GM10248 (cell line): ENCODE measurements around the gene ST3GAL3.

Source experiments
- CTCF ChIA-PET: fragments of 300-600 bp; sonication (Branson Sonifier 250); formaldehyde crosslinking; extraction: SDS; loops from one replicate; lab custom pipeline; 2021; ENCODE audit warnings: antibody characterized with exemption; lab: Yijun Ruan, JAX
- POLR2A ChIA-PET: fragments of 350-650 bp; sonication (Branson Sonifier 250); formaldehyde crosslinking; extraction: SDS; loops from one replicate; lab custom pipeline; 2020; ENCODE audit warnings: antibody characterized with exemption; lab: Yijun Ruan, JAX
- DNase-seq: peaks from one replicate; pipeline ENCODE4 v3.0.0; 2012; ENCODE audit errors: extremely low spot score
- CTCF ChIP-seq: IDR thresholded peaks from 2 replicates; pipeline ENCODE4 v1.5.1; 2012; ENCODE audit warnings: mild to moderate bottlenecking, low read depth; ENCODE audit errors: extremely low read depth, missing control alignments, control extremely low read depth

The ST3GAL3 gene

GRCh38 chr1:43736819-43737218, 29.5 kb downstream of the ST3GAL3 start:
- DNase-seq = no peak
- POLR2A ChIA-PET = no interaction called here
- CTCF ChIA-PET = interaction anchor here (0.8 to 3.7 kb wide), 4 partner anchors 9 to 27 kb away, joined by 3 to 11 read pairs (median 4); no protein-coding TSS in a partner anchor
- no peak for TF ChIP-seq CTCF

GRCh38 chr1:43742026-43742425, 34.7 kb downstream of the ST3GAL3 start:
- ChIA-PET CTCF (interaction anchor here (1.7 to 1.8 kb wide), 2 partner anchors 22 to 193 kb away, joined by 5 to 6 read pairs; no protein-coding TSS in a partner anchor), POLR2A (no interaction called here)
- no peak for DNase-seq
- no peak for TF ChIP-seq CTCF

GRCh38 chr1:43743206-43743605, 35.9 kb downstream of the ST3GAL3 start:
- ChIA-PET CTCF (interaction anchor here (1.2 to 1.6 kb wide), 2 partner anchors 21 to 191 kb away, joined by 4 to 6 read pairs; no protein-coding TSS in a partner anchor), POLR2A (no interaction called here)
- no peak for DNase-seq

GRCh38 chr1:43747736-43748135, 40.4 kb downstream of the ST3GAL3 start:
- no peak for DNase-seq
- no peak for TF ChIP-seq CTCF
- CTCF ChIA-PET = no interaction called here
- POLR2A ChIA-PET = no interaction called here

More at GRCh38 chr1:43743206-43743605, 35.9 kb downstream of the ST3GAL3 start:
- TF ChIP-seq CTCF = no peak

GRCh38 chr1:43750083-43750482, 42.7 kb downstream of the ST3GAL3 start:
- CTCF ChIA-PET = interaction anchor here (1.5 kb wide), 1 partner anchor 13 kb away, joined by 5 read pairs; no protein-coding TSS in a partner anchor
- POLR2A ChIA-PET = no interaction called here
- DNase-seq = no peak
- no peak for TF ChIP-seq CTCF

- peak; percentile 39 for DNase-seq
- no peak for TF ChIP-seq CTCF
- POLR2A ChIA-PET = no interaction called here
- CTCF ChIA-PET = interaction anchor here (1.1 to 4.8 kb wide), 5 partner anchors 10 to 181 kb away, joined by 3 to 31 read pairs (median 3); no protein-coding TSS in a partner anchor
These were observed 46.1 kb downstream of the ST3GAL3 start for GRCh38 chr1:43753422-43753821.
